ENCODE measurements around the gene MT1B. TPM values are rescaled to one million over a fixed set of nuclear protein-coding genes. Genes with fewer than 3 reads are reported as not detected.

MT1B gene
- total and polyA plus RNA-seq, 7 donors, result not detected

DNA sequence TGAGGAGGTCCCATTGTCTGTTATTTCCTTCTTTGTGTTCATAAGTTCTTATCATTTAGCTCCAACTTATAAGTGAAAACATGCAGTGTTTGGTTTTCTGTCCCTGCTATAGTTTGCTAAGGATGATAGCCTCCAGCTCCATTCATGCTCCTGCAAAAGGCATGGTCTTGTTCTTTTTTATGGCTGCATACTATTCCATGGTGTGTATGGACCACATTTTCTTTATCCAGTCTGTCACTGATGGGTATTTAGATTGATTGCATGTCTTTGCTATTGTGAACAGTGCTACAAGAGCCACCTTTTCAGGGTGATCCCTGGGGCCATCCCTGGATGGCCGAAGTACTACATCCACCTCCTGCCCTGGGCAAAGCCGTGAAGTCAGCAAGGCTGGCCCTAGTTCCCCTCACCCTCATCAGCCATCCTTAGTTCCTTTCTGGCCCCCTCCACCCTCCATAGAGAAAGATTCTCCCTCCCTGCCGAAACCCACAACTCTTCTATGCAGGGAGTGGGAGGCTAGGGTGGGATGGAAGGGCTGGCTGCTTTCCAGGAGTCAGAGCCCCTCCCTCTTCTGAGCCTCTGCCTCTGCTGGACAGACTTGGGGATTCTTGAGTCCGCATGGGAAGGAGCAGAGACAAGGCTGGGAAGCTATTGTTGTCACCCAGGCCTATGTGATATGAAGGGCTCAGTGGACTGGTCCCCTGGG is 38.9 kb downstream of the MT1B start:
- intact Hi-C loops (cut with DNase I), result no loop called here
- 72 to 94% methylated on average over 4 of the region's 4 CpGs for WGBS, 2 donors
- DNase-seq, result no peak

DNA sequence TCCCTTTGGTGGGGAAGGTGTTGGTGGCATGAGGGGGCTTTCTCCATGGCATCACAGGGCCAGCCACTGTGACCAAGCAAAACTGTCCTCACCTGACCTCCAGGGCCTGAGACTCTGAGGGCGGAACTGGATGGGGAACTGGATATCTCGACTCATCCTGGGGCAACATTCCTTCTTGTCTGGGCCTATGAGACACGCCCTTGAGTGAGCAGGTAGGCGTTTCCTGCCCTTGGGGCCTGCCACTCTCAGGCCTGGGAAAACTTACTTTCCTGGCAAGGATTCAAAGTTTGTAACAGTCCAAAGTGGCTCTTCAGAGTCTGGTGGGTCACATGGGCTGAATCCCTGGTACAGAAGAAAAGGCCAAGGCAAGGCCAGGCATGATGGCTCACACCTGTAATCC is 40.2 kb downstream of the MT1B start:
- no peak for DNase-seq
- Histone ChIP-seq H3K36me3 (no peaks in the 10 kb centered on the region), H3K27me3 (no peaks in the 10 kb centered on the region), H3K9me3 (no peaks in the 10 kb centered on the region), H3K4me1 (no peaks in the 10 kb centered on the region), H3K27ac (no peak overlapping the region), H3K4me3 (no peak overlapping the region)
- TF ChIP-seq CTCF (IDR thresholded peaks at IDR 0.05) (no peak), EP300 (IDR thresholded peaks at IDR 0.05) (no peak), POLR2A (IDR thresholded peaks at IDR 0.05) (no peak), POLR2AphosphoS5 (IDR thresholded peaks at IDR 0.05) (no peak)
- WGBS, 2 donors, result 12 to 74% methylated on average over 4 of the region's 4 CpGs
- intact Hi-C loops (cut with DNase I), result no loop called here

More for the DNA sequence above, 38.9 kb downstream of the MT1B start:
- H3K36me3 ChIP-seq, result no peaks in the 10 kb centered on the region
- no peaks in the 10 kb centered on the region for H3K27me3 ChIP-seq
- TF ChIP-seq POLR2AphosphoS5 (IDR thresholded peaks at IDR 0.05) (no peak), EP300 (IDR thresholded peaks at IDR 0.05) (no peak), POLR2A (IDR thresholded peaks at IDR 0.05) (no peak), CTCF (IDR thresholded peaks at IDR 0.05) (no peak)
- no peak overlapping the region for H3K4me3 ChIP-seq
- H3K9me3 ChIP-seq, result no peaks in the 10 kb centered on the region
- H3K4me1 ChIP-seq, result no peaks in the 10 kb centered on the region
- H3K27ac ChIP-seq, result no peak overlapping the region

DNA sequence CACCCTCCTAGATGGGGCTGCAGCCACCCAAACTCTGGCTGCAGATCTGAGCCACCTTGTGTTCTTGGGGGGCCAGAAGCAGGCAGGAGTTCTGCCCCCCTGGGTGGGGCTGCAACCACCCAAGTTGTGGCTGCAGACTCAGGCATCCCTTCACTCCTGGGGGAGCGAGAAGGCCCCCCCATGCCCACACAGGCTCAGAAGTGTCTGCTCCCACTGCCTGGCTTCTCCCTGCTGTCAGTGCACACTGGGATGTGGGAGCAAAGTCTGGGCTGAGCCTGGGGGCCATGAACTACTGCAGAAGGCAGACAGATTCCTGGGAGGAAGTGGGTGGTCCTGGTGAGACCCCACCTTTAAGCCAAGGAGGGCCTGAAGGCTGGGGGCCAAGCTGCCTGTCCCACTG is 43.6 kb downstream of the MT1B start:
- intact Hi-C loops (cut with DNase I), result loop anchor here (5.0 kb wide), 1 partner anchor 108 kb away; the partner anchor contains the start of gene MT3
- no peak for DNase-seq

DNA sequence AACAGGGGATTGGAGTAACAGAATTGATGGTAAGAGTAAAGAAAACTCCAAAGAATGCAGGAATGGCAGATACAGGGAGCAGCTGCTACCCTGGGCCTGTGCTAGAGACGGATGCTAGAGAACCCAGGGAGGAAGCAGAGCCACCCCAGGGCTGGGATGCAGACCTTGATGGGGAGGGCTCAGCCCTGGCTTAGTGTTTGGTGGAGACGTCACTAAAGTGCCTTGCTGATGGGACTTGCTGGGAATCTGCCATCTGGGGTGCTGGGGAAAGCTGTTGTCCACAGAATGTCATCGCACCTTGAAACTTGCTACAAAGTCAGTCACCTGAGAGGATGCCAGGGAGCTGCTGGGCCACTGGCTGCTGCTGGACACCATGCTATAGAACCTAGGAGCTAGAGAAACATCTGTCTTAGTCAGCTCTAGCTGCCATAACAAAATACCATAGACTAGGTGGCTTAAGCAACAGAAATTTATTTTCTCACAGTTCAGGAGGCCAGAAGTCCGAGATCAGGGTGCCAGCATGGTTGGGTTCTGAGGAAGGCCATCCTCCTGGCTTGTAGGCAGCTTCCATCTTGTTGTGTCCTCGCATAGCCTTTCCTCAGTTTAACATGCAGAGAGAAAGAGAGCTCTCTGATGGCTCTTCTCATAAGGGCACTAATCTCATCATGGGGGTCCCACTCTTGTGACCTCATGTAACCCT is 45.9 kb downstream of the MT1B start:
- no peak for DNase-seq
- intact Hi-C loops (cut with DNase I), result loop anchor here (5.0 kb wide), 1 partner anchor 110 kb away; the partner anchor contains the start of gene MT3
- Histone ChIP-seq H3K27ac (no peak overlapping the region), H3K9me3 (peaks cover 0 to 4% (median 0%) of the 10 kb centered on the region in 4 donors), H3K27me3 (no peaks in the 10 kb centered on the region), H3K4me3 (no peak overlapping the region), H3K36me3 (no peaks in the 10 kb centered on the region), H3K4me1 (peaks cover 0 to 3% (median 0%) of the 10 kb centered on the region in 4 donors)
- WGBS, 2 donors, result 91 to 94% methylated on average over 5 of the region's 5 CpGs
- TF ChIP-seq POLR2AphosphoS5 (IDR thresholded peaks at IDR 0.05), result no peak
- no peak for TF ChIP-seq CTCF (IDR thresholded peaks at IDR 0.05)
- no peak for TF ChIP-seq EP300 (IDR thresholded peaks at IDR 0.05)
- no peak for TF ChIP-seq POLR2A (IDR thresholded peaks at IDR 0.05)

More for the DNA sequence above, 43.6 kb downstream of the MT1B start:
- no peaks in the 10 kb centered on the region for H3K4me1 ChIP-seq
- TF ChIP-seq EP300 (IDR thresholded peaks at IDR 0.05), result no peak
- no peak for TF ChIP-seq POLR2AphosphoS5 (IDR thresholded peaks at IDR 0.05)
- TF ChIP-seq POLR2A (IDR thresholded peaks at IDR 0.05), result no peak
- no peak for TF ChIP-seq CTCF (IDR thresholded peaks at IDR 0.05)
- H3K4me3 ChIP-seq, result no peak overlapping the region
- peaks cover 0 to 4% (median 0%) of the 10 kb centered on the region in 4 donors for H3K9me3 ChIP-seq
- no peaks in the 10 kb centered on the region for H3K27me3 ChIP-seq
- H3K36me3 ChIP-seq, result no peaks in the 10 kb centered on the region
- no peak overlapping the region for H3K27ac ChIP-seq
- 87 to 97% methylated on average over 1 of the region's 1 CpG for WGBS, 2 donors

All from sigmoid colon (tissue), 7 donors.